Heart left ventricle (tissue), 13 donors: ENCODE results near the gene PEAR1.

Experiments
- CTCF ChIP-seq, 12 donors: fragments of 200-600 bp; sonication (generic) in 4 of 12; IDR thresholded peaks; one replicate each; pipeline versions ENCODE4 v1.5.0 to v1.8.0; 2018 to 2022; ENCODE audit warnings: antibody characterized with exemption in 12 of 12, mild to moderate bottlenecking in 5 of 12
- POLR2A ChIP-seq, 2 donors: fragments of 450-650 bp; IDR thresholded peaks; one replicate each; pipeline ENCODE4 v1.6.1; 2017; ENCODE audit warnings: antibody characterized with exemption in 2 of 2, mild to moderate bottlenecking in 2 of 2, moderate library complexity in 2 of 2
- donor health status: ischemic (EF 13 %, LVEDD 7.1; RV severe dilation, severe dysfunction).
- donor health status: DM: no; HTN: yes; CAD: no.
- donor health status: DM: no; HTN: no; CAD: no.
- donor health status: ischemic (EF 25% LVEDD 6.9; RV normal size, moderate dysfunction).
- donor health status: ischemic (EF 25% LVEDD 5.7; RV mildly dilated, moderate dysfunction).
- donor health status: ischemic (EF 35%, LVEDD 5.7; RV mildly dilated, moderate dysfunction).
- donor health status: nonischemic (EF 11% LVEDD 7.7; RV severe dilation, severe dysfunction).
- donor health status: DM: yes; HTN: yes; CAD: no.
- donor health status: PGD.
- donor health status: ischemic (EF 29% LVEDD 5.4; RV normal size, mild dysfunction).
- donor health status: nonischemic (EF 23%, LVEDD 6.1; RV moderate dilation, normal function).

- TF ChIP-seq POLR2A (IDR thresholded peaks at IDR 0.05) (no peak), CTCF (IDR thresholded peaks at IDR 0.05) (peak; percentile 66 to 87 (median 80))
Observed at GRCh38 chr1:156910309-156910782, 16.8 kb downstream of the PEAR1 start.
